ENCODE data around the gene CUZD1.

DNA sequence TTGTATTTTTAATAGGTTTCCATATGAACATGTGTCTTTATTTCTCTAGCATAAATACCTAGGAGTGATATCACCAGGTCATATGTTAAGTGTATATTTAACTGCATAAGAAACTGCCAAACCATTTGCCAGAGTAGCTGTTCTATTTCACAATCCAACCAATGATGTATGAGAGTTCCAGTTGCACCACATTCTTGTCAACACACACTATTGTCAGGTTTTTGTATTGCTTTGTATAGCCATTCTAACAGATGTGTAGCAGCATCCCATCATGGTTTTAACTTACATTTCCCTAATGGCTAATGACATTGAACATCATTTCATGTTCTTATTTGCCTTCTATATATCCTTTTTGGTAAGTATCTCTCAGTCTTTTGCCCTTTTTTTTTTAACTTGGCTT lies 4.1 kb downstream of the CUZD1 start:
- TF ChIP-seq CTCF (IDR thresholded peaks at IDR 0.05) (no peak), POLR2AphosphoS5 (IDR thresholded peaks at IDR 0.05) (no peak), POLR2A (IDR thresholded peaks at IDR 0.05) (no peak), EP300 (IDR thresholded peaks at IDR 0.05) (no peak)
